TTC549 (cell line): ENCODE data around the gene SMAD7.

Source experiments
- FAIRE-seq: peaks from 2 replicates; lab custom pipeline; 2012; peaks lifted over from hg19 to GRCh38; lab: Jason Lieb, UNC

Gene SMAD7

GRCh38 chr18:48944634-48945033 is 6.1 kb downstream of the SMAD7 start:
- FAIRE-seq: no peak

DNA sequence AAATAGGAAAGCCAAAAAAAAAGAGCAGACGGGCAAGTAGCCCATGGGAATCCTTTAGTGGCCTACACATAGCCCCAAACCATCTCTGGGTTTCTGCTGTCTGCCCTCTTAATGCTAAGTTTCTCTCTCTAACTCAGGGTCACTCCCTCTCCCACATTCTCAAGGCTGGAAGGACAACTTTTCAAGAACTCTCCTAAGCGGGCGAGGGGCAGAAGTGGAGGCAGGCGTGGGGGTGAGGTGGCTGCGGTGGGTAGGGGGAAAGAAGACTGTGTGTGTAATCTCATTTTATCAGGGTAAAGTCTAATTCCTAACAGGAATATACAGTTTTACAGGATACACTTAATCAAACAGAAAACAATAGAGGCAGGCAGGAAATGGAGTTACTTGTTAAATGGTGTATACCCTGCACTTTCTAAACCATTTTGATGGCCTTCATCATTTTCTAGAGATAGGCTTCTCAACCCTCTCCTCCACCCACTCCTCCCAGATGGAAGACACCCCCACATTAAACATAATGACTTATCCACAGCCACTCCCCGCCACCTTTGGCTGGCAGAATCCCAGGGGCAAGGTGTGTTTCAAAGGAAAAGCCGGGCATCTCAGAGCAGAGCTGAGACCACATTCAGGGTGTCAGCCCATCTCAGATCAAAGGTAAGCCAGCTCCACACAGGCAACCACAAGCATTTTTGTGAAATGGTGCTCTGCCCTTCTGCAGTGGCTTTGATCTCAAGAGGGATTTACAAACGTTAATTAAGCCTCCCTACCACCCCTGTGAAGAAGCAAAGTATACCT is 6.8 kb downstream of the SMAD7 start:
- FAIRE-seq: no peak

GRCh38 chr18:48943333-48943732 is 7.4 kb downstream of the SMAD7 start:
- FAIRE-seq: no peak

DNA sequence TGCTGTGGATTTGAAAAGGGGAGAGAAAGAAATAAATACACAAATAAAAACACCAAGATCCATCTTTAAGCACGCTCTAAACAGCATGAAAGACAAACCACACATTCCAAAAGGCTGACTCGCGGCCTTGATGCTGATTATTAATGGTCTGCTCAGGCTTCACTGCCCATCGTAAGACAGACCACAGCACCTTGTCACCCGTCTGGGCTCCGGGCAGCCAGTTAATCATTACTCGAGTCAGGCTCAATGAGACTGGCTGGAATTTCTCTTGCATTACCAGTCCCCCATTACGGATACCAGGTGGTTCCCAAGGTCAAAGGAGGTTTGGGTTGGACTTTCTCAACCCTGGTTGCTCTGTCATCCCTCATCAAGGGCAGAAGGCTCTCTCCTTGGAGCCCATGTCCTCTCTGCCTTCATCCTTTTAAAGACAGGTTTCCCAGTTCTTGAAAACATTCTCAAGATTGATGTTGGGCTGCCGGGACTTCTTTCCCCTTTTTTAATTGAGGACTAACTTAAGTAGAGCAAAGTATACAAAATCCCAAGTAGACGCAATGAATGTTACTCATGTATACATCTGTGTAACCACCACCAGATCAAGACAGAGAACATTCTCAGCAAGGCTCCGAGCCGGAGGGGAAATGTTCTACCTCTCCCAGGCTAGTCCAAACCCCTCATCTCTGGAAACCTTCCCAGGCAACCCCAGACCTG is 8.1 kb downstream of the SMAD7 start:
- no peak for FAIRE-seq

DNA sequence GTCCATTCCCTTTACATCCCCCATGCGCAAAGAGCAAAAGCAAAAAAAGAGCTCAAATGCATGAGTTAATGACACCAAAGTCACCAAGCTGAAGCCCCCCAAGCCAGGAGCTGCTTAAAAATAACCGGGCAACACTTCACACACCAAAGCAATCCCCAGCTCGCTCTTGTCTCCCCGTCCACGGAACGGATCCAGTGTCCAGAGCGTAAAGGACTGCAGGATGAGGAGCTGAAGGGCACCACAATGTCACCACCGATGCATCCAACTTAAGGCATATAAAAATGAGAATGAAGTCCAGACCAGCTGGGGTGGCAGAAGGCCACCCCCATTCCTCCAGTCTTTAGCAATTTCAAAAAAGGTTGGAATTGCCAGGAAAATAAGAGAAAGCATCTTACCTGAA is 8.7 kb downstream of the SMAD7 start:
- FAIRE-seq: no peak

DNA sequence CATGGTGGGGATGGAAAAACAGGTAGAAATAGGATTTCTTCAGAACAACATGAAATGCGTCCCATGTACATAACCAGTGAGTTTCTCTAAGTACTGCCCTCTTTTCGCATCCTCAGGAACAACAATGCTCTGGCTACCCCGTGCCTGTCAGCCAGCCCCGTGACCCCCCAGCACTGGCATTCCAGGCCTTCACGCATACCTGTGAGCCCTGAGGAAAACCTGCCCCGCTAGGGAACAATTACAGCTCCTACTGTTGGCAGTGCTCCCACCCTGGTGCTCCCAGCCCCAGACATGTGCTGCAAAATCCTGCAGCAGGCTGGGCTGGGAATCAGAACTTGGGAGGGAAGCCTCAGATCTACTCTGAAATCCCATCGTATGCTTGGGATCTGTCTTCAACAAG is 9.1 kb downstream of the SMAD7 start:
- no peak for FAIRE-seq

DNA sequence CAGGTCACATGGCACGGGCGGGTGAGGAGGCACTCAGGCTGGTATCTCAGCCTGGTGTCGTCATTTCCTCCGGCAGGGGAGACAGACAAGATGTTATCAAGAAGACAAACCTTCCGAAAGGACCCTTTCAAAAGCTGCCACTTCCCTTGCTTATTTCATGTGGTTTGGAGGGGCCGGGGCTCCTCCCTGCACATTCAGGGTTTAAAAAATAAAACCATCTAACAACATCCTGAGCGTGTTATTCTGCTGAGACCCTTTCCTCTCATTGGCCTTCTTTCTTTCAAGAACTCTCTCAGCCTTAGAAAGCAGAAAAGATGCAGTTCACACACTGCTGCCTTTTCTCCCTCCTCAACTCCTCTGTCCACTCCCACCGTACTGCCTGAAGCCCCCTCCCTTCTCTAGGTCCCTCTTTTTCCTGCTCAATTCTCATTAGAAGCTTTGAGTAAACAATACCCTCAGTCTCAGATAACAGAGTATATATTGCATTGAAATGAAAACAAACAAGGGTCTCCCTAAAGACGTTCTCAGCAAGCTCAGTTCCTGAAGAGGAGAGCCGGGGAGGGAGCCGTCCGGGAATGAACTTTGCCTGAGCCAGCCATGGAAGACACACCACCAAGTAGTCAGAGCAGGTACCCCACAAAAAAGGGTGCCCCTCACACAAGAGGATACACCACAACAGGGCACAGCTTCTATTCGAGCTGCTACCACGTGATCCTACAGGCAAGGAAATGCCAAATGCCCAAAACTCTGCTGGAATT is 9.7 kb downstream of the SMAD7 start:
- no peak for FAIRE-seq

GRCh38 chr18:48939205-48940097 is 11.3 kb downstream of the SMAD7 start:
- no peak for FAIRE-seq

DNA sequence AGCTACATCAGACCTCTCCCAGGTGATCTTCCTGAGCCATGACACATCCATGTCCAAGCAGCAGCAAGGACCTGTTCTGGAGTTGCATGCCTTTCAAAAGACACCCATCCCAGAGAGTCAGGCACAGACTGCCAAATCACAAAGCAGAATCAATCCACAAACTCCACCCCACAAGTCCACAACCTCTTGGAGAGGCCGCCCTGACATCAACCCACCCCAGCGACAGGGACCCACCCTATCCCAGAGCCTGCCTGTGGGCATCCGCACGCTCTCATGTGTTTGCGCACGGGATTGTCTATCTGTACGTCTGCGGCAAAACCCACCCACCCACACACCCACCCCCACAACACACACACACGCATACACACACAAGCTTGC is 11.9 kb downstream of the SMAD7 start:
- no peak for FAIRE-seq

DNA sequence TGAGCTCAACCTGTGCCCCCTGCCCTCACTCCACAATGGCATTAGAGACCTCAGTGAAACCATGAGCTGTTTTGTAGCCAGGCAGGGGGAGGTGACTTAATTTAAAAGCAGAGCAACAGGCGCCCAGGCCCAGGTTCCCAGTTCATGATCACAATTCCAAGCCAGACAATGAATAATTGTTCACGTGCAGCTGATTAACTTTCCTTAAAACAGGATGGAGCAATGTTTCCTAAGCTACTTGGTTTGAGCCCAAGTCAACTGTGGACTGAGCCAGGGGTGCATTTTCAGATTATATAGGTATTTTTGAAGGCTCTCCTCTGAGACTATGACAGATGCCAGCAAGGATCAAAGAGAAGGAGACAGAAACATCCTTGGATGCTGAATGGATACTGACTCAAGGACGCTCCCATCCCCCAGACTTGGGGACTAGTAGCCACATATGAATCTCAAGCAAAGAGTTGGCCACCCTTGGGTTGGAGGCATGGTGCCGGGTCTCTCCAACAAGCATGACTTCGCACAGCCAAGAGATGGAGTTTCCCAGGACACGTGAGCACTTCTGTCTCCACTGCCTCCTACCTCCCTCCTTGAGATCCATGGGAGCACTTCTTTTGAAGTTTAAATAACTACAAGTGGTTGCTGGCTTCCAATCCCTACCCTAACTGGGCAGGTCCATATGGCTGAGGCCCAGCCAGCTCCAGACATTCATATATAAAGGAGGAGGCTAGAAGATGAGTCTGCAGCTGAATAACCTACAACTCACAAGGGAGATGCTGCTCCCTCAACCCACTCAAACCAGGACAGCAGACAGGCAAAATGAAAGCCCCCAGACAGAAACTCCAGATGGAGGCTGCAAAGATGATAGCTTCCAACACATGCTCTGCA is 12.7 kb downstream of the SMAD7 start:
- no peak for FAIRE-seq

DNA sequence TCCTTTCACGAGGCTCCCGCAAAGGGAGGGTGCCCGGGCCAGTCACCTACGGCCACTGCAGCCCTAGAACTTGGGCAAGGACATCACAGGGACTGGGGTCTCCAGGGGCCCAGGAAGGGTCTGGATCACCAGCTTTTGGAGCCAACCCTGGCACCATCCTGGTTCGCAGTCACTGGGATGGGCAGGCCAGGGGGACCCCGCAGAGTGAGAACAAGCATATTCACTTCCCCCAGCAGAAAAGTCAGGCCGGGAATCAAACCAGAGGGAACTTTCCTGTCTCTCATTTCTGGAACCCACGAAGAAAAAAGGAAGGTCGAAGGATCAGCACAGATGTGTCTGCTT is 15.4 kb downstream of the SMAD7 start:
- no peak for FAIRE-seq

GRCh38 chr18:48934723-48935432 is 15.9 kb downstream of the SMAD7 start:
- FAIRE-seq: no peak

DNA sequence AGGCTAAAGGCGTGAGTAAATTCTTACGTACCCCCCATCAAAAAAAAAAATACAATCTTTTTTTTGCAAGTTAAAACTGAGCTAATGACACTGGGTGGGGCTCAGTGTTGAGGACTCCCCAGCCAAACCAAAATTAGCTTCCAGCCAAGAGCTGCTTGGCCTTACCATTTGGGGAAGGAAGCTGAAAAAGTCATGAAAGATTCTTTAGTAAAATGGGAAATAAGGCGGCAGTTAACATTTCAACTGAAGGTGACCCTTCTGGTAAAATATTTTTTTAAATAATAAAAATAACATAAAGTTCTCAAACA is 16.4 kb downstream of the SMAD7 start:
- FAIRE-seq: no peak

- no peak for FAIRE-seq
Measured at GRCh38 chr18:48933578-48934414, 17.0 kb downstream of the SMAD7 start.

GRCh38 chr18:48932822-48933510 is 17.8 kb downstream of the SMAD7 start:
- no peak for FAIRE-seq

- FAIRE-seq: no peak
Measured at GRCh38 chr18:48932462-48932818, 18.3 kb downstream of the SMAD7 start.

- FAIRE-seq: no peak
Measured at GRCh38 chr18:48931680-48932461, 18.9 kb downstream of the SMAD7 start.

- no peak for FAIRE-seq
Measured at GRCh38 chr18:48930926-48931325, 19.8 kb downstream of the SMAD7 start.
